Measurements from ENCODE around the gene MED9. TPM values are rescaled to one million over a fixed set of nuclear protein-coding genes. Genes with fewer than 3 reads are reported as not detected.
A peak's percentile ranks its signal among the peaks of the same experiment; 100 is the strongest.
"Not testable (repeated sequence)": the region's sequence is repeated elsewhere in the genome, so short reads cannot be mapped to it uniquely, and the experiment has no call there.

Gene MED9, protein sequence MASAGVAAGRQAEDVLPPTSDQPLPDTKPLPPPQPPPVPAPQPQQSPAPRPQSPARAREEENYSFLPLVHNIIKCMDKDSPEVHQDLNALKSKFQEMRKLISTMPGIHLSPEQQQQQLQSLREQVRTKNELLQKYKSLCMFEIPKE
- 13.9 and 16.4 TPM in 2 replicates for total RNA-seq (2014; rRNA removed)
- polyA plus RNA-seq (2012): 7.5 TPM

DNA sequence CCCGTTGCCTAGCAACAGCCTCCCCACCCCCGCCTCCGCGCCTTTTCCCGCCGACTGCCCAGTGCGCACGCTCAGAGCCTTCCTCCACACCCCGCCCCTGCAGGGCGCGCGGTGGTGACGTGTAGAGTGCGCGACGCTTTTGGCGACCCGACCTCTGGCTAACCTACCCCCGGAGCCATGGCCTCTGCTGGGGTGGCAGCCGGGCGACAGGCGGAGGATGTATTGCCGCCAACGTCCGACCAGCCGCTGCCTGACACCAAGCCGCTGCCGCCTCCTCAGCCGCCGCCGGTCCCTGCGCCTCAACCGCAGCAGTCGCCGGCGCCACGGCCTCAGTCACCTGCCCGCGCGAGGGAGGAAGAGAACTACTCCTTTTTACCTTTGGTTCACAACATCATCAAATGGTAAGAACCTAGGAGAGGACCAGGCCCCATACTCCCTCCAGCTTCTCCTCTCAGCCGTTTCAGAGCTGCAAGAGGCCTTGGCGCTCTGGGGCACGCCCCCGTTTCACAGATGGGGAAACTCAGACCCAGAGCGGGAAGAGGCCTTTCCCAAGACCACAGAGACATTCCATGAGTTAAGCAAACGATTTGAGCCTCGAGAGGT is at the start of gene MED9:
Gene MED9 (plus strand): TSS at position 136 of the 603 bp plus-strand sequence. CDS start 42 bp downstream, at position 178.
- DNase-seq (ENCODE audit: low read depth): peak; percentile 86

DNA sequence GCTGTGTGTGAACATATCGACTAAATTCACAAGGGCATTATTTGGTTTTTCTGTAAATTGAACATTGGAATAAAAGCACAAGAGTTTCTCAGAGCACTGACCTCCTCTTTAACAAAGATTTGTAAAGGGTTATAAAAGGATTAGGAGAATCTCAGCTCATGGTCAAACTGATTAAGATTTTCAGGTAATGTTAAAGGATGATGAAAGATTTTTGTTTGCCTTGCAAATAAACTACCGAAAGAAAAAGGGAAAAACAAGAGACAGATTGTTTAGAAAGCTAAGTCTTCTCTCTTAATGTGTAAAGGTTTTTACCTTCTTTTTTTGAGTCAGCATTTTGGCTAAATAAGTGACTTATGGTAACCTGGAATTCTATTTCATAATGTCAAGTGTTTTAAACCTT is 47.6 kb upstream of the MED9 start:
- no peak for DNase-seq (ENCODE audit: low read depth)

DNA sequence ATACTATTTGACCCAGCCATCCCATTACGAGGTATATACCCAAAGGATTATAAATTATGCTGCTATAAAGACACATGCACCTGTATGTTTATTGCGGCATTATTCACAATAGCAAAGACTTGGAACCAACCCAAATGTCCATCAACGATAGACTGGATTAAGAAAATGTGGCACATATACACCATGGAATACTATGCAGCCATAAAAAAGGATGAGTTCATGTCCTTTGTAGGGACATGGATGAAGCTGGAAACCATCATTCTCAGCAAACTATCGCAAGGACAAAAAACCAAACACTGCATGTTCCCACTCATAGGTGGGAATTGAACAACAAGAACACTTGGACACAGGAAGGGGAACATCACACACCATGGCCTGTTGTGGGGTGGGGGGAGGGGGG is 45.9 kb upstream of the MED9 start:
- DNase-seq (ENCODE audit: low read depth): not testable (repeated sequence)

DNA sequence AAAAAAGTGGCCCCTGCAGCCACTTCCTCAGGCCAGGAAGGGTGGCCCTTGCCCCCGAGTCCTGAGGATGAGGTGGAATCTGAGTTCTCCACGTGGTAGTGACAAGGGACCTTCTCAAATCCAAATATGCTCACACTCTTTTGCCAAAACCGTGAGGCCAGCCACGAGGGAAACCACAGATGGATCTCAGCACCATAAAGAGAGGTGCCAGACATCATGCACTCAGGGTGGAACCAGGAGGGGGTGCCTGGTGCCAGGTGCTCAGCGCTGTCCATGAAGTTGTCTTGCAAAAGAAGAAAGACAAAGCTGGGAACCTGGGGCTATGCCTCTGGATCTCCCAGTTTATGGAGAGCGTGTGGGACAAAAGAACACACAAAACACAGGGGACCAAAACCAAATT is 45.2 kb upstream of the MED9 start:
- DNase-seq (ENCODE audit: low read depth): no peak

DNA sequence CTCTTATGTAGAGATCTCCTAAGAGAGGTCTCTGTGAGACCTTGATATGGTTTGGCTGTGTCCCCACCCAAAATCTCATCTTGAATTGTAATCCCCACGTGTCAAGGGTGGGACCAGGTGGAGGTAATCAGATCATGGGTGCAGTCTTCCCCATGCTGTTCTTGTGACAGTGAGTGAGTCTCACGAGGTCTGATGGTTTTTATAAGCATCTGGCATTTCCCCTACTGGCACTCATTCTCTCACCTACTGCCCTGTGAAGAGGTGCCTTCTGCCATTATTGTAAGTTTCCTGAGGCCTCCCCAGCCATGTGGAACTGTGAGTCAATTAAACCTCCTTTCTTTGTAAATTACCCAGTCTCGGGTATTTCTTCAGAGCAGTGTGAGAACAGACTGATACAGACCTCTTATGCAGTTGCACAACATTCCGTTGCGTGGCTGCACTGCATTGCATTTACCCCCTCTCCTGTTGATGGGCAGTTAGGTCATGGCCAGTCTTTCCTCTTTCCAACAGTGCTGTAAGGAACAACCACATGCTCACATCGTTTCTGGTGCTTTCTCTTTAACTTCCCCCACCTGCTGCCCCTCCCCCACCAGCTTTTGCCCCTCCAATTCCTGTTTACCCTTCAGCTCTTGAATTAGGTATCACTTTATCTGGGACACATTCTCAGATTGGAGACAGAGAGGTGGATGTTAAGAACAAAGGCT is 43.6 kb upstream of the MED9 start:
- DNase-seq (ENCODE audit: low read depth): no peak

DNA sequence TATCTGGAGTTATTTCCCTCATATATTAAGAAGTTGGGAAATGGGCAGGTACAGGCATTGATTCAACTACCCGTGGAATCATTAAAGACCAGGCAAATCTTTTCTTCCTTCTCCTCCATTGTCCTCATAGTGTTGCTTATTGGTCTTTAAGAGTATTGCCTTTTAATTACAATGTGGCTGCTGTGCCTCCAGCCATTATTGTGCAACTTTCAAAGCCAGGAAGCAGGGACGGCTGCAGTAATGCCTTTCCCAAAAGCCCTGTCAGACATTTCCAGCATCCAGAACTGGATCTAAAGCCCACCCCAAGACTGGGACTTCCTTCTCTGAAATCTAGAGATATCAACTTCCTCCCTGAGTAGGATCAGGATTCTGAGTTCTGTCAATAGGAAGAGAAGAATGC is 42.3 kb upstream of the MED9 start:
- no peak for DNase-seq (ENCODE audit: low read depth)

DNA sequence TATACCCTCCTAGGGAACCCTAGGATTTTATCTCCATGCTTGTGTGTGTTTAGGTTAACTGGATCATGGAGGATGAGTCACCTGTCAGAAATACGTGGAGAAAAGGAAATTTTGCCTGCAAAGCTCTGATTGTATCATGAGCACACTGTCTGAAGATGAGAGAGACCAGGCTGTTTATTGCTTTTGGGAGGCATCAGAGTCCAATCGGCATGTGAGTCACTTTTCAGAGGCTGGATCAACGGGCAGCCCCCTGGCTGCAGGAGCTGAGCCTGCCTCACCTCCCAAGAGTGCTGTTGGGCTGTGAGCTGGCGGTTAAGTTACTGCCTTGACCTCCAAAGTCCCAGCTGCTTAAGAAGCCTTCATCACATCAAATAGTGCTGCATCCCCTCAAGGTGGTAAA is 41.5 kb upstream of the MED9 start:
- DNase-seq (ENCODE audit: low read depth): peak; percentile 68

DNA sequence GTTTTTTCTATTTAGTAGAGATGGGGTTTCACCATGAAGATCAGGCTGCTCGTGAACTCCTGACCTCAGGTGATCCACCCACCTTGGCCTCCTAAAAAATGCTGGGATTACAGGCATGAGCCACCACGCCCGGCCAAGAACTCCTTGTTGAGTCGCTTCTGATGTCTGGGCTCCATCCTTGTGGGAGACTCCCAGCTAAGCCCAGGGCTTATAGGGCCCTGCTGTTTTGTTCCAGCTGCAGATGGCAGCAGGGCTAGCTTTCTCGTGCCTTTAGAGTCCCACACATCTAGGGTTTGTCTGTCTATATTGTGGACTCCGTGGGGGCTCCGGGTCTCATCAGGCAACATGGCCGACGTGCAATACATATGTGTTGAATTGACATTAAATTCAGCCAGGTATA is 39.3 kb upstream of the MED9 start:
- DNase-seq (ENCODE audit: low read depth): no peak

DNA sequence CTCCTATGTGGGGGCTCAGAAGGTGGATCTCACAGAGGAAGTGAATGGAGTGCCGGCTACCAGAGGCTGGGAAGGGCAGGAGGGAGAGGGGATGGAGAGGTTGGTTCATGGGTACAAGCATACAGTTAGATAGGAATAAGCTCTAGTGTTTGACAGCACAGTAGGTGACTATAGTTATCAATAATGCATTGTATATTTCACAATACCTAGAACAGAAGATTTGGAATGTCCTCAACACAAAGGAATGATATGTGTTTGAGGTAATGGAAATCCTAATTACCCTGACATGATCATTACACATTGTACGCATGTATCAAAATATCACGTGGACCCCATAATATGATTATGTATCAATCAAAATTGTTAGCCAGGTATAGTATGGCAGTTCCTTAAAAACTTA is 38.9 kb upstream of the MED9 start:
- no peak for DNase-seq (ENCODE audit: low read depth)

DNA sequence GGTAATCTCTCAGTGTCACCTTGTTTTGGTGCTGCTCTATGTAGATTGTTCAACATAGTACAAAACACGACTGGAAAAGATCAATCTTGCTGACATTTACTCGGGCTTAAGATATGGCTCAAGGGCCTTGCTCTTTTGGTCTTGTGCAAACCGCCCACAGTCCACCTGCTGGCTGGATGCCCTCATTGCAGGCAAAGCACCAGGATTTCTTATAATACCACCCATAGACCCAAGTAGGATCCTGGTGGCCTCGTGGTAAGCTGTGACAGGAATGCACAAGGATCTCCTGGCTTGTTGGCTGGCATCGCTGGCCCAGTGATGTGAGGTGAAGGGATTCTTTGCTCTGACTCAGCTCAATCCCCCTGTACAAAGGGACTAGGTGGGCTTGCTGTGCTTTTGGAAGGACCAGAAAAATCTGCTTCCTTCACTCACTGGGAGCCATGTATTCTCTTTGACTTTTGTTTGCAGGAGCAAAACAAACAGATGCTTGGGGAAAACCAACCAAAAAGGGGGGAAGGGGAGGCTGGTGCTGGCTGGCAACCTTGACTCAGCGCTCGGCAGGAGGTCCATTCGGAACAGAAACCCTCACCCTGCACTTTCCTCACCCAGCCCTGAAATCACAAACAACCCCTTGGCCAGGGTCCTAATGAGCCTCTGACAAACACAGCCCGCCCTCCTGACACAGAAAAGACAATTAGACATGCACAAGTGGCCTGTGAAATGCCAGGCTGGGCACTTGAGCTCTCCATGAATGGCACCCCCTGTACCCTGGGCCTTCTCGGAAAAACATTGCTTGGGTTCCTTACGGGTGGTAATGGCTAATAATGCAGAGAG is 36.6 kb upstream of the MED9 start:
- DNase-seq (ENCODE audit: low read depth): peak; percentile 48

DNA sequence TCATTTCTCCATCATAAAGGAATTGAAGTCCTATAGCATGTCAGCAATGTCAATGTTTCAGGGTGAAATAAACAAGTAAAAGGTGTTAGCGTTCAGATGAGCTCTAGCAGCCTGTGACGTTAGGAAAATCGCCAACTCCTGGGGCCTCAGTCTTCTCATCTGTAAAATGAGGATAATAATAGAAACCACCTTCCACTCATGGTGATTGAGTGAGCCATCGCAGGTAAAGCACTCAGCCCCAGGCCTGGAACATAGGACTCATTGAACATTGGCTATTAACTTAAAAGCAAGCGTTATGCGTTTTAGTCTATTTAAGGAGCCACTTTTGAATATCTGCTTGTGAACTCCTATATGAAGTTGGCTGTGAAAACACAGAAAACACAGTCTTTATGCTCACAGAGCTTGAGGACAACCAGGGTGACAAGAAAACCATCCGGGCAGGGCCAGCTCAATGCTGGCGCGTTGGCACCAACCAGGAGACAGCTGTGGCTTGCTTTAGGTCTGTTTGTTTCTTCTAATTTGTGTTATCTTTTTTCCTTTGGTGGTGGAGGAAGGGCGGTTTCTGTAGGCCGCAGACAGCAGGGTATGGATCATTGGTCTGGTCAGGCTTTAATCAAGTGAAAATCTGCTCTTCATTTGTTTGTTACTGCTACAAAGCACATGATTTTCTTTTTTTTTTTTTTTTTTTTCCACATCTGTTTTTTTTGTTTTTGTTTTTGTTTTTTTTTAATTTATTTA is 35.7 kb upstream of the MED9 start:
- DNase-seq (ENCODE audit: low read depth): no peak

DNA sequence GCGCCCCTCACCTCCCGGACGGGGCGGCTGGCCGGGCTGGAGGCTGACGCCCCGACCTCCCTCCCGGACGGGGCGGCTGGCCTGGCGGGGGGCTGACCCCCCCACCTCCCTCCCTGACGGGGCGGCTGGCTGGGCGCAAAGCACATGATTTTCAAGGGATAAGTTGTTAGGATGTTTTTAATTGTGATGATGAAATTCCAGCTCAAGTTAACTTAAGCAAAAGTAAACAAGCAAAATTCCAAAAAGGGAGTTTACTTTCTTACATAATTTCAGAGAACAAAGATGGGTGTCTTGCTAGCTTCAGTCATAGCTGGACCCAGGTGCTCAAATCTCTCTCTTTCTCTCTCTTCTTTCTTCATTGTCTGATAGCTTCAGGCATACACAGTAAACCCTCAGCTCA is 33.6 kb upstream of the MED9 start:
- no peak for DNase-seq (ENCODE audit: low read depth)

DNA sequence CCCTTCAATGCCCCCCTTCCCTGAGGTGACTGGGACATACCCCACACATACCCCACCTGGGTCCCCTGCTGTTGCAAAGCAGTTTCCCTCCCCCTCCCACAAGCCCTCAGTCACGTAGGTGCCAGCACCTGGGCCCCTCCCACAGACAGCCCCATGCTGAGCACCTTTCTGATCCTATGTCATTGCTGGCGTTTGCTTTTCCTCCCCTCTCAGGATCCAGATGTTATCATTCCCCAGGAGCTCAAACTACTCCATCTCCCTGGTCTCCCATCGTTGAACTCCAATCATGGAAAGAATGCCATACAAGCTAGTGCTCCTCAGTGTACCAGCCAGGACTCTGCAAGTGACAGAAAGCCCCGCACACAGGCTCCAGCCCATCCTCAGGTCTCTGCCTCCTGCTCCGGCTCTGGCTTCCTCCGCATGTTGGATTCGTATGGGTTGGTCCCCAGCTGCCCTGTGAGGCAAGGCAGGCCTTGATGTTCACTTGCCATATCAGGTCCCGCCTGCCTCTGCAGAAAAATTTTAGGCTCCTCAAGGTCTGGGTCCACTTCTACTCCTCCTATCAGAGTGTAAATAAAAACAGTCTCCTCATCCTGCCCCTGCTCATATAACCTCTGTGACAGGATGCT is 31.4 kb upstream of the MED9 start:
- no peak for DNase-seq (ENCODE audit: low read depth)

DNA sequence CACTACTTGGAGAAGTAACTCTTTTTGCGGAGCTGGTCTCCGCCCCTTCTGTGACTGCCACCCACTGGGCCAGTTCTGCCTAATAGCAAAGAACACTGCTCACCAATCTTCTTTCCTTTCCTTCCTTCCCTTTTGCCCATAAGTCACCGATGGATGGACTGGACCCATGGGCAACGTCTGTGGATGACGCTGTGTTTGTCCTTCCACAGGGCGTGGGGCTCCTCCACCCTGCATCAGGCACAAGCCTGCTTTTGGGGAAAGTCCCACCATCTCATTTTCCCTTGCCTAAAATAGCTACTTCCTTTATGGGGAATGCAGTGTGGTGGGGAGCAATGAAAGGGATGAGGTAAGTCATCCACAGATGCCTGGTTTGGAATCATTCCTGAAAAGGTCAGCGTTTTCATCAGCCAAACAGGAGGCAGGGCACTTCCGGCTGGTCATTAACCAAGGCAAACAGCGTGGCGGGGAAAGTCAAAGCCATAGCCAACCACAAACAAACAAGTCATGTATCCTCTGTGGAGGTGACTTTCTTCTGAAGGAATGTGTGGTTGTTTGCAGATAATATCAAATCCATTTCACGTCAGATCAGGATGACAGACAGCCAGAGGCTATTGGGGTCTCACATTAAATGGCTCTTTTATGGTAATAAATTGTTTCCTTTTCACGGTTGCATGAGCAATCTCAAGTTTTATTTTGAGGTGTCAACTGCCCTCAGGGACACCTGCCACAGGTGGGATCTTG is 30.7 kb upstream of the MED9 start:
- DNase-seq (ENCODE audit: low read depth): peak; percentile 76

DNA sequence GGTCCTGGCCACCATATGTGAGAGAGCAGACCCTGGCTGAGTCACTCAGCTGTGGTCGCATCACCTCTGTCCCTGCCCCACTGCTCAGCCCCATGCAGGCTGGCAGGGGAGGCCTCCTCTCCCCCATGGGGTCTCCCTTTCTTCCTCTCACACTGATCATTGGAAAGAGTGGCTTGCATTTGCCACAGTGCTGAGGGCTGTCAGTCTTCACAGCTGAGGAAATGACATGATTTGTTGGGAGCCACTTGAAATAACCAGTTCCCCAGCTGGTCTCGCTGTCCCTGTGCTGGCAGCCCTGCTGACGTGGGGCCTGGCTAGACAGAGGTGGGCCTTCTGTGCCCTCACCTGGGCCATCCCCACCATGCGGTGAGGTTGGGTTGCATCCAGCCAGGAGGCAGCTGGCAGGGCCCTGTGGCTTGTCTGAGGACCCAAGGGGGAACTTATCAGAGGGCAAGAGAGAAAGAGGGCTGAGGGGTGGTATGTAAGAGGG is 30.1 kb upstream of the MED9 start:
- no peak for DNase-seq (ENCODE audit: low read depth)

DNA sequence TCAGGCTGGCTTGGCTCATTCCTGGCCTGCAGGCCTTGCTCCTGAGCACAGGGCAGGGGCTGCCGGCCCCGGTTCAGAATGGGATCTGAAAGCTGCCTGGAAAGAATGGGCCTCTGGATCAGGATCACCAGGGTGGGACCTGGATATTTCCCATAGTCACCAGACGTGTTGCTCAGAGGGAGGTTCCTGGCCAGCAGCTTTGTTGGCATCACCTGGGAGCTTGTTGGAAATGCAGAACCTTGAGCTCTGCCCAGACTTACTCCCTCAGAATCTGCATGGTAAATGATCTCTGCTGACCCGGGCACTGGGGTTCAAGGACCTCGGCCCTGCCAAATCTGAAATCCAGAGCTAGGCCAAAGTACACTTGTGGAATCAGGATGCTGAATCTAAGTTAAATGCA is 29.5 kb upstream of the MED9 start:
- no peak for DNase-seq (ENCODE audit: low read depth)

DNA sequence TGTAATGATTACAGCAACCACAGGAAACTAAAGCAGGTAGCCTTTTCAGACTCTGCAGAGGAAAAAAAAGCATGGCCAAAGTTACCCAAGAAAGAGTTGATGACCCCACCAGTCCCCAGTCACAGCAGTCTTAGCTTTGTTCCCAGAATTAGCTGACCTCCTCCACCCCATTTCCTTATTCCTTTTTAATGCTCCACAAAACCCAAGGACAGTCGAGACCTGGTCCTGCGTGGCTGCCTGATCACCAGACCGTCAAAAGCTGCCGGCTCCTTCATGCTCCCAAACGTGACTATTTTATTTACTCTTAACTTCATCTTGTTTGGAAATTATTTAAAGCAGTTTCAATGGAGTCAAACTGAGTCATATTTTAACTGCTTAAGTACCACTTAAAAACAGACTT is 28.7 kb upstream of the MED9 start:
- no peak for DNase-seq (ENCODE audit: low read depth)

DNA sequence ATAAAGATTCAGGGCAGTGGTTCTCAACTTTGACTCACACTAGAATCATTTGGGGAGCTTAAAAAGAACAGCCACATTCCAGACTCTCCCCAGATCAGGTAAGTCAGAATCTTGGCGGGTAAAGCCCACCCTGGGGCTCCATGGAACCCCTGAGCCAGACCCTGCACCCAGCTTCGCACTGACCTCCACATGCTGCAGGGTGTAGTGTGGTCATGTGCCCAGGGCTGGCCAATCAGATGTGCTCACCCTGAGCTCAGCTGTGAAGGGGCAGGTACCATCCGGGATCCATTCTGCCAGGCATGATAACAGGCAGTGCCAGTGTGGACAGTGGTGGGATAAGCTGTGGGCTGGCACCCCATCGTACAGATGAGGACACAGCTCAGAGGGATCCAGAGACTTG is 28.1 kb upstream of the MED9 start:
- DNase-seq (ENCODE audit: low read depth): no peak

DNA sequence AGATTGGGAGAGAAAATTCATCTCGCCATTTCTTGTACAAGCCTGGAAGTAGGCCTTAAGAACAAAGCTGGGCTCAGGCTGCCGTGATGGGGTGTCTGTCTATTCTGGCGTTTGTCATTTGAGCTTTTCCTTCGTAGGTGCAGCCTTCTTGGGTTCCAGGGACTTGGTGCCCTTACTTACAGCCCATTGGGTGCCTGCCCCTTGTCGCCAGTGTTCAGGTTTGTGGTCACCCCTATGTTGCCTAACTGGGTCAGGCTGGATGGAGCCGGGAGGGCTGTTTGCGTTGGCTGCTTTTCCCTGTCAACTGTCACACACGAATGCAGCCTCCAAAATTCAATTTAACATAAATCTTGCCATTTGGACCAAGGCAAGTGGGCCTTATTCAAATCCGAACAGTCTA is 23.7 kb upstream of the MED9 start:
- no peak for DNase-seq (ENCODE audit: low read depth)

DNA sequence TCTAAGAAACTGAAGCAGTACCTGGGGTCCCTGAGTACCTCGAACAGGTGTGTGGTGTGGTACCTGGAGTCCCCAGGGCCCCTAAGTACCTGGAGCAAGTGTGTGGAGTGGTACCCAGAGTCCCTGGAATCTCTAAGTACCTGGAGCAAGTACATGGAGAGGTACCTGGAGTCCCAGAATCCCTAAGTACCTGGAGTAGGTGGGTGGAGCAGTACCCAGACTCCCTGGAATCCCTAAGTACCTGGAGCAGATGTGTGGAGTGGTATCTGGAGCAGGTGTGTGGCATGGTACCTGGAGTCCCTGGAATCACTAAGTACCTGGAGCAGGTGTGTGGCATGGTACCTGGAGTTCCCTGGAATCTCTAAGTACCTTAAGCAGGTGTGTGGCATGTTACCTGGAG is 22.5 kb upstream of the MED9 start:
- no peak for DNase-seq (ENCODE audit: low read depth)
